GM19372 (cell line): ENCODE data around the gene TGFBRAP1.
"Not testable (repeated sequence)": the region's sequence is repeated elsewhere in the genome, so short reads cannot be mapped to it uniquely, and the experiment has no call there.

ENCODE experiments used
- ATAC-seq: cut with Tn5 transposase; IDR thresholded peaks from one replicate; pipeline ENCODE4 v1.9.1; 2021; ENCODE audit warnings: mild to moderate bottlenecking, low read depth, moderate library complexity; ENCODE audit not compliant: unreplicated experiment

Gene TGFBRAP1

DNA sequence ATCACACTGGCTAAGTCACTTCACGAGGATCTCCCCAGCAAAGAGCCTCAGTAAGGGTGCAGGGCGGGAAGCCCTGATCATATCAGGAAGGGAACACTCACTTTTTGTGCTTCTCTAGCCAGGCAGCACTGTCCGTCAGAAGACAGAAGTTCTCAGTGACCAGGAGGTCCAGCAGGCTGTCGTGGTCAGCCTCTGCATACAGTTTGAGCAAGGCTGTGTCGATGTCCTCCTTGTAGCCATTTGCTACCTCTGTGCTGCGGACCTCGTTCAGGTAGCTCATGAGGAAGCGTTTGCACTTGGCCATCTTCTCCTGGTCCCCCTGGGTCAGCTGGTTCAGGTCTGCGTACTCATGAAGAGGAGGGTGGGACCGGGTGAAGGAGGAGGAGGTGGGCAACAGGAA is 49.3 kb downstream of the TGFBRAP1 start:
- ATAC-seq: no peak

DNA sequence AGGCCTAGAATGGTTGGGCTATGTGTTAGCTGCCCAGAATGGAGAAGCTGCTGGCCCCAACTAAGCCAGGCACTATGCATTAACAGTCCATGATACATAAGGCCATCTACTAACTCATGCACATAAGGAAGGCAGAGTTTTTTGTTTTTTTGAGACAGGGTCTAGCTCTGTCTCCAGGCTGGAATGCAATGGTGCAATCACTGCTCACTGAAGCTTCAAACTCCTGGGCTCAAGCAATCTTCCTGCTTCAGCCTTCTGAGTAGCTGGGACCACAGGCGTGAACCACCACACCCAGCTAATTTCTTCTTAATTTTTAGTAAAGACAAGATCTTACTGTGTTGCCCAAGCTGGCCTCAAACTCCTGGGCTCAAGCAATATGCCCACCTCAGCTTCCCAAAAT is 50.4 kb downstream of the TGFBRAP1 start:
- no peak for ATAC-seq

DNA sequence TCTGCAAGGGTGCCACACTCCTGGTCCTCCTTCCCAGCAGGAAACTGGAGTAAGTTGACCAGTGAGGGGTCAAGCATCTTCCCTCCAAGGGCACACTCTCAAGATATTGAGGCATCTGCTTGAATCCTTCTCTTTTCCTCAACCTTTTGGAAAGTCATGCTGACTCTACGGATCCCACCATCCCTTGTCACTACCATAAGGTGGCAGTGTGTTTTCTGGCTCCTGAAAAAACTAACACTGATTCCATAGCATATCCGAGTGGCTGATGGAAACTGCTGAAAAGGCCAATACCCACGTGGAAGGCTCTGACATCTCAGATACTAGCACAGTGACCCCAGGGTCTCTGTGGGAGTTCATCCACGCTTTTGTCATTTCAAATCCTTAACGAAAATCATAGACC is 50.9 kb downstream of the TGFBRAP1 start:
- ATAC-seq: no peak

DNA sequence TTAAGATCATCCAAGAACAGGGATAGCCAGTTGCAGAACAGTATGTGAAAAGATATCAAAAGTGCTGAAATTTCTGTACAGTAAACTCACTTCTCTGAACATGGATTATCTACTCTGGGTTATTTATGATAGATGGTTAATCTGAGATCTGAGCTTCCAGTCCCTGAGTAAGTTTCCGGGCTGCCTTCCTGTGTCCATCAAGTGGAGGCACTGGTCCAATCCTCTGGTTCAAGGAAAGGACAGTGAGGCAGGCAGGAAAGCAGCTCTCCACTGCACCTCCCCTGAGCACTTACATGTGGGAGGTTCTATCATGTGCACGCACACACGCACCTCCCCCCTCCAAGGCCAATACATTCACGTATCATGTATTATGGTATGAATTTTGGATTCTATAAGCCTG is 55.5 kb downstream of the TGFBRAP1 start:
- no peak for ATAC-seq

DNA sequence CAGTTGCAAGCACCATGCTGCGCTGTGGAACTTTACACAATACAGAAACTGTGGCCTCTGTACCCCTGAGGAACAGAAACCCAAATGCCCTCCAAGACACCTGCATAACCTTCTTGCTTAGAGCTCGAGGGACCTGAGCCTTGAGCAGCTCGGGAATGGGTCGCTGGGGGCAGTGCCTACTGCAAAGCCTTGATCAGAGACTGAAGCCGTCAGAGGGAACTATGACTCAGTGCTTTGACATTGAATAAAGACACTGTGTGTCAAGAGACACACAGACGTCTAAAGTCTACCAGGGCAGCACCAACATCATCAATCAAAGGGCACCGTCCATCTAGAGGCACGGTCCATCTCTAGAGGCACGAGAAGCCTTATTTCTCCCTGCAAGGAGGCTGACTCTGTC is 57.4 kb downstream of the TGFBRAP1 start:
- ATAC-seq: no peak

DNA sequence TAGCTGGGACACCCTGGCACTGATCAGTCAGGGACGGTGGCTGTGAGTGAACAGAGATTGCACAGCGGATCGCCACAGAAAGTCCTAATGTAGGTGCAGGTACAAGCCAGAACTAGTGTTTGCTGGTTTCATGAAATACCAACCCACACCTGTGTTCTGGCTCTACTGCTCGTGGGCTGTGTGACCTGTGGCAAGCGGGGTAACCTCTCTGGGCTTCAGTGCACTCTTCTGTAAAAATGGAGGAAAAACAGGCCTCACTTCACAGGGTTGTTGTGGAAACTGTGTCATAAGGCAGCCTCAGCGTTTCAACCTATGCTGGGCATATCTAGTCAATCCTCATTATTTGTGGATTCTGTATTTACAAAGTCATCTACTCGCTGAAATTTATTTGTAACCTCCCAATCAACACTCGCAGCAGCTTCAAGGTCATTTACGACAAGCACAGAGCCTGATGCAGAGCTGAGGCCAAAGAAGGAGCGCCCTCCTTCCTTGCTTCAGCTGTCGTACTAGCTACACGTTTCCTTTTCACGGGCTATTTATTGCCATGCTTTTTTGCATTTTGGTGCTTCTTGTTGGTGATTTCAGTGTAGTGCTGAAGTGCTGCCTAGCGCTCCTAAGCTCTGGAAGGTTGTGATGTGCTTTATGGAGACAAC is 58.0 kb downstream of the TGFBRAP1 start:
- no peak for ATAC-seq

DNA sequence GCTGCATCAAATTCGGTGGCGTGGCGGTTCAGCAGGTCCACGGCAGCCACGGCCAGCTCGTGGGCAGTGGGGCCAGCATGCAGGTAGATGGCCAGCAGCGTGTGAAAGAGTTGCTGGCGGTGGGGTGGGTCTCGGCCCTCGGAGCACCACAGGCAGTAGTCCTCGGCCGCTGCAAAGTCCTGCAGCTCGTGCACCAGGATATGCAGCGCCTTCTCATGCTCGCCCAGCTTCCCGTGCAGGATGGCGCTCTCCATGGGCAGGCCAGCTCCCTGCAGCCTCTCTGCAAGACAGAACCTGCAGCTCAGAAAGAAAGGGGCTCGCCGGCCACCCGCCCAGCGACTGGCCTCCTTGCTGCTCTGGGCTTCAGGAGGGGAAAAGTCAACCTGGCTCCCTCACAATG is 60.1 kb downstream of the TGFBRAP1 start:
- no peak for ATAC-seq

DNA sequence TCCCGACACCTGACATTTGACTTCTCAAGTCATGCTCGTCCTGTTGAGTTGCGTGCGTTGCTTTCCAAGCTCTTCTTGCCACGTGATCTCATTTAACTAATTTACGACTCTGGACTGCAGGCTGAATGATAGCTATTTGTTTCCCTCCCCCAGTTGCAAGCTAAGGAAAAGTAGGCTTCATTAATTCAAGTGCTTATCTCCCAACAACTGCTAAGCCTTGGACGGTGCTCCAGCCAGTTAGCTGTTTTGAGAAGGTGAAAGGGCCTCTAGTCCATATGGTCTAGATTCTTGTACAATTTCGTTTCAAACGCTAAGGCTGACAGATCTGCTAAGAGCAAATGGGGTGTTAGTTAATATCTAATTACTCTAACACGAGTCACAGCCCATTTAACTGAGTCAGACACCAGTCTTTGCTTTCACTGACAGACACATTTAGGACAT is 66.9 kb downstream of the TGFBRAP1 start:
- ATAC-seq: no peak

DNA sequence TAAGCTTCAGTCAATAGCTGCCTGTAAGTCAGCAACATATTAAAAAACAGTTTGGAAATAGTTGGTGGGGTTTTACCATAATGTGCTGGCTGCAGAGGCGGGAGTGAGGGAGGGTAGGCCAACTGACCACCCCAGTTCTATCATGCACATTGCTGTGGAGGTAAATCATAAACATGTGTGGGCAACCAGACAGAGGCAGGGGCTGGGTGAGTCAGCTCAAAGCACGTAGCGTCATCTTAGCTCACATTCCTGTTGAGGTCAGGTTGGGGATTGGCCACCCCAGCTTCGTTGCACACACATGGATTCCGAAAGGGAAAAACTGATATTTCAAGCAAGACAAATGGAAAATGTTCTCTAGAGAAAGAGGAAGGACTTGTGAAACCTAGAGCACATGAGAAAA is 68.5 kb downstream of the TGFBRAP1 start:
- ATAC-seq: no peak

DNA sequence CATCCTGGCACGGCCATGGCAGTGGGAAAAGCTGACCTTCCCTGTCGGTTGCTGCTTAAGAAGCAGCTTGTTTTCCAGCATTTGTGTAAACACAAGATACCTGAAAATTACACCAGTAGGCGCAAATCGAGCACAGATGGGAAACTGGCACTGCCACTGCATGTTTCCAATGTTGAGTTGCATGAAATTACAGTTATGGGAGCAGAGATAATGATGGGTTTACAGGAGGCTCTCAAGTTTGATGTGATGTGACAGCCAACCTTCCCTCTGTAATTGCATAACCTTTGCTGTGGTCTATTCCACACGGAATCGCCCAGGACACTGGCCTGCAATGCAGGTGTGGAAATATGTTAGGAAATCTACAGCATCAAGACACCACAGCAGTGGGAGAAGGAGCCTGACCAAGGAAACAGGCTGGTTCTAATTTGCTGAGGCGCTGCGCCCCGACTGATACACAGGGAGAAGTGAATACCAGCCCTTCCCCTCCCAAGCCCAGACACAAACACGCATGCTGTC is 70.6 kb downstream of the TGFBRAP1 start:
- ATAC-seq: no peak

DNA sequence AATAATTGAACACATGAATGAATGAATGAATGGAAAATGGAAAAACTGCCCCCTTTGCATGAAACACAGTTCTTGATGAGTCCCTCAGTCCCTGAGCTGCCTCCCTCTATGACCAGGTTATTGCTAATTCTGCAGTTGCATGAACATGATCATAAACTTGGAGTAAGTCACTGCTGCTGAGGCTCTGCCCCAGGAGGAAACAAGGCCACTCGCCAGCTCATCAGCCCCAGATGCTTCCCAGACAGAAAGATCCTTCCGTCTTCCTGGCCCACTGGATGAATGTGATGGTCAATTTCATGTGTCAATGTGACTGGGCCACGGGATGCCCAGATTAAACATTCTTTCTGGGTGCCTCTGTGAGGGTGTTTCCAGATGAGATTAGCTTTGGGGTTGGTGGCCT is 71.6 kb downstream of the TGFBRAP1 start:
- ATAC-seq: no peak

DNA sequence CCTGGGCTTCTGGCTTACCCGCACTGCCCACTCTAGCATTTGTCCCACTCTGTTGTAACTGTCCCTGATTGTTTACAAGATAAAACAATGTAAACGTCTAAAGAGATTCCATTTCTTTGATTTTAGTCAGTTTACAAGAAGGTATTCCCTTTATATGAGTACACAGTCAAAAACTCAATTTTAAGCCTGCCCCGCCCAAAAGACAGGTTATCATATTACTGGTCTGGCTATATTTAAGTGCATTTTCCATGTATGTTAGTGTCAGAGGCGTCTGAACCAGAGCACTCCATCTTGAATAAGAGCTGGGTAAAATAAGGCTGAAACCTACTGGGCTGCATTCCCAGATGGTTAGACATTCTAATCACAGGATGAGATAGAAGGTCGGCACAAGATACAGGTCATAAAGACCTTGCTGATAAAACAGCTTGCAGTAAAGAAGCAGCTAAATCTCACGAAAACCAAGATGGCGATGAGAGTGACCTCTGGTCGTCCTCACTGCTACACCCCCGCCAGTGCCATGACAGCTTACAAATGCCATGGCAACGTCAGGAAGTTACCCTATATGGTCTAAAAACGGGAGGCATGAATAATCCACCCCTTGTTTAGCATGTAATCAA is 73.0 kb downstream of the TGFBRAP1 start:
- ATAC-seq: no peak

DNA sequence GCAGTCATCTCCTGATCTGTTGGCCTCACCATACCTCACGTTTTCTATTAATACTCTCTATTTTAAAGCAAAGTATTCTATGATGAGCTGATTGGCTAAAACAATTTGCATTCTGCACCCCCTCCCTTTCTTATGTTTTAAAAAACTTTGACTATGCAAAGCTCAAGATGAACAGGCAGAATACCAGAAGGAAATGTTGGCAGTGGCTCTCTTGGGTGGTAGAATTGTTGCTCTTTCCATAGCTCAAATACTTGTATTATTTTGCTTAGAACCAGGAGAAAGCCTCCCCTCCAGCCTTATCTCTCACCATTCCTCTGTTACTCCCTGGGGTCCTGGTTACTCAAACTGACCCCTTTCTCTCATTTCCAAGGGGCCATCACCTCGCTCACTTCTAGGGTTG is 73.6 kb downstream of the TGFBRAP1 start:
- no peak for ATAC-seq

DNA sequence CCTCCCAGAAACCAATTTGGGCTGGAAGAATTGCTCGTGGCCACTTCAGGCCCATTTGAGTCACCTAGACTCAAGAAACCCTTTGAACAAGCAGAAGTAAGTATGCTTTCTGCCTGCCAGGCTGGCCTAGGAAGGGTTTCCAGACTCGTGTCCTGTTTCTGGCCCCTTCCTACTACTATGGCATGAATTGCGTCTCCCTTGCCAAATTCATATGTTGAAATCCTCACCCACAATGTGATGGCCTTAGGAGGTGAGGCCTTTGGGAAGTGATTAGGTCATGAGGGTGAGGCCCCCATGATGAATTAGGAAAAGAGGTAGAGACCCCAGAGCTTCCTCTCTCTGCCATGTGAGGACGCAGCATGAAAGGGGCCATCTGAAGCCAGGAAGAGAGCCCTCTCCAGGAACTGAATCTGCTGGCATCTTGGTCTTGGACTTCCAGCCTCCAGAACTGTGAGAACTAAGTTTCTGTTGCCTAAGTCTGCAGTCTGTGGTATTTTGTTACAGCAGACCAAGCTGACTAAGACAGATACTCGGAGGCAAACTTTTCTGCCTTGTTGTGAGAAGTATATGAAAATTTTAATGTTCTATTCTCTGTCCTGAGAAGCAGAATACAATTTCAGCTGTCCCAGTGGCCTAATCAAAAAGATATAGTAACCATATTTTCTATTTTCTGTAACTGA is 74.9 kb downstream of the TGFBRAP1 start:
- no peak for ATAC-seq

DNA sequence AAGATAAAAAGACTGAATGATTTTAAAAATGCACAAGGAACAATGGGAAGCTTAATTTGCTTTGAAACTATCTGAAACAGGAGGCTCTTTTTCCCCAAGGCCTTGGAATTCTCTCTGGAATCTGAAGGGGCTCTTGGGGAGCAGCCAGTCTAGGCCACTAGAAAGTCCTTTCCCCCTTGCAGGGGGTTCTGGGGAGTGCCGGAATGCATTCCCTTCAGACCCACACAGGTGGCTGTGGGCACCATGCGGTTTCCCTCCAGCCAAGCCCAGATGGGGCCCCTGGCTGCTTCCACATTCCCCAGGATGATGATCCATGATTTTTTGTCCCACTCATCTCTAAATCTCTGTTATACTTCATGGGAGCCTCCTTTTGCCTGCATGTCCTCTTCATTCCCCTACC is 77.3 kb downstream of the TGFBRAP1 start:
- no peak for ATAC-seq

DNA sequence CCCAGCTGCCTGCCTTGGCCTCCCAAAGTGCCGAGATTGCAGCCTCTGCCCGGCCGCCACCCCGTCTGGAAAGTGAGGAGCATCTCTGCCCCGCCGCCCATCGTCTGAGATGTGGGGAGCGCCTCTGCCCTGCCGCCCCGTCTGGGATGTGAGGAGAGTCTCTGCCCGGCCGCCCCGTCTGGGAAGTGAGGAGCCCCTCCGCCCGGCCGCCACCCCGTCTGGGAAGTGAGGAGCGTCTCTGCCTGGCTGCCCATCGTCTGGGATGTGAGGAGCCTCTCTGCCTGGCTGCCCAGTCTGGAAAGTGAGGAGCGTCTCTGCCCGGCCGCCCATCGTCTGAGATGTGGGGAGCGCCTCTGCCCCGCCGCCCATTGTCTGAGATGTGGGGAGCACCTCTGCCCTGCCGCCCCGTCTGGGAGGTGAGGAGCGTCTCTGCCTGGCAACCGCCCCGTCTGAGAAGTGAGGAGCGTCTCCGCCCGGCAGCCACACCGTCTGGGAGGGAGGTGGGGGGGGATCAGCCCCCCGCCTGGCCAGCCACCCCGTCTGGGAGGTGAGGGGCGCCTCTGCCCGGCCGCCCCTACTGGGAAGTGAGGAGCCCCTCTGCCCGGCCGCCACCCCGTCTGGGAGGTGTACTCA is 78.4 kb downstream of the TGFBRAP1 start:
- ATAC-seq: not testable (repeated sequence)

DNA sequence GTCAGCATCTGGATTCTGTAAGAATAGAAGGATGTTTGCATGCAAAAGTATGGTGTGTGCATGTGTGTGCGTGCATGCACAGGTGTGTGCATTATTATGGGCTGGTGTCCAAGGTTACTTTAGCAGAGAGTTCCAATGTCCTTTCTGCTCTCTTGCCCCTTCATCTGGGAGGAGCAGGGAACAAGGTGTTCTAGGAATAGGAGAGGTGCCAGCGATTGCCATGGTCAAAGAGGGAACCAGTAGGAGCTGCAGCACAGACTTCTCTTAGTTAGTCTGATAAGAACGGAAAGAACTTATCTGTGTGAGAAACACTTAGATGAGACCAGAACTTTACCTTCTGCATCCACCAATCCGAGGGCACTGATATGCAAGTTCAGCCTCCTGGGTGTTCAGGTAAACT is 79.6 kb downstream of the TGFBRAP1 start:
- no peak for ATAC-seq

DNA sequence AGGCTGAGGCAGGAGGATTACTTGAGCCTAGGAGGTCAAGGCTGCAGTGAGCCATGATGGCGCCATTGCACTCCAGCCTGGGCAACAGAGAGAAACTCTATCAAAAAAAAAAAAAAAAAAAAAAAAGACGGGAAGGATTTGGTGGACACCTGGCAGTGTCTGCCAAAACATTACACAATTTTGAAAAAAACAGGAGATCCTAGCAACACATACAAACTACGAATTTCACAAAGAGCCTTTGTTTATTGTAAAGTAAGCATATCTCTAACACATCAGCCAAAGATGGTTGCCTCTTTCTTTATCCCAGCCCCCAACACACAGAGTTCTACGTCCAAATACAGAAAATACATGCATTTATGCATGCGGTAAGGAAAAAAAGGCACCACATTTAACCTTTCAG is 80.4 kb downstream of the TGFBRAP1 start:
- no peak for ATAC-seq

DNA sequence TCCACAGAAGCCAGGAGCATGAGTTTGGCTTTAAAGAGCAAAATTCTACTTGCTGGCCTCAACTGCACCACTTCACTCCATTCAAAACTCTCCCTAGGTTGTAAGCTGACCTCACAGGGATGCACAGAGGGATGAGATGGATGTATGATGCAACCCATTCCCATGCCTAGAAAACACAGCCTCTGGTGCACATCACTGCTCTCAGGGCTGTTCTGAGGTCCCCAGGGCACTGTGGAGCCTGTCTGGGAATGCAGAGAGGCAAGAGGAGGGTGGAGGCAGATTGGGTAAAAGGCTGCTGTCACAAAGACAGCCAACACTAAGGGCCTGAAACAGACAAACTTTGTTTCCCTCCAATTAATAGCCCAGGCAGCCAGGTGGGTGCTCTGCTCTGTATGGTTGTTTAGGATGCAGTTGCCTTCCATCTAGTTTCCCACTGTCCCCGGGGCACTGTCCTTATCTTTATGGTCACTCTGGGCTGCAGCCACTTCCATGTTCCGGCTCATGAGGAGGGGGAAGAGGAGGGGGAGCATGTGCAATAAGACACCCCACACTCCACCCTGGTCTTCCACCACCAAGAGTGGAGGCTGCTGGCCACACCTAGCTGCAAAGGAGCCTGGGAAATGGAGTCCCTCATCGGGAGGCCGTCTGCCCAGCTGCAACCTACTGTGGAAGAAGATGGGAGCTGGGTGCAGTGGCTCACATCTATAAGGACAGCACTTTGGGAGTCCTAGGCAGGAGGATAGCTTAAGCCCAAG is 81.0 kb downstream of the TGFBRAP1 start:
- no peak for ATAC-seq

DNA sequence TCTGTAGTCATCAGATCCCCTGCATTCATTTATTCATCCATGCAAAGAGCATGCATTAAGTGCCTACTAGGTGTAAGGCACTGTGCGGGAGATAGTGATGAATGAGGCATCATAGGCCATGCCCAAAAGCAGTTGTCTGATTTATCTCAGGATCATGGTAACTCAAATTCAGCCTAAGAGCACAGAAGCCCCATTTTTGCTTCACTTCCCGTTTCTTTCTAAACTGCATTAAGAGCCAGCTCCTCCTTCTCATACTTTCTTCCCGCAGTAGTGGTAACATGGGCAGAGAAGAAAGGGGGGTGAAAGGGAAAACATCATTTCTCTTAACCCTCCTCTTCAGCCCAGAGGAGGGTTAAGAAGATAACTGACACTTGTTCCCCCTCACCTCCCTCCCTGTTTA is 85.1 kb downstream of the TGFBRAP1 start:
- no peak for ATAC-seq

DNA sequence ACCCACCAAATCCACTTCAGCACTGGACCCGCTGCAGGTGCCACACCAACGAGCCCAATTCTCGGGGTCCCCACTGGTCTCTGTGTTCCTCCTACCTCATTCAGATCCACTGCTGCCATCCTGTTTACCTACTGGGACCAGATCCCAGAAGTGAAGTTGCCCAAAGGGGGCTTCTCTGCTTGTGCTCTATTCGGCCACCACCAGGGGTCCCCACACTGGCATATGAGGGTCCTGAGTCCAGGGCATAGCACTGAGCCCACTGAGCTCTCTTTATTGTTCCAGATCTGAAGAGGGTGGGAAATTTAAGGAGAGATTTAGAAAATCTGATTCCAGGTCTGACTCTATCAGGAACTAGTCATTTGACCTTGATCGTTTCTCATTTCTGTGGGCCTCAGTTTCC is 85.6 kb downstream of the TGFBRAP1 start:
- no peak for ATAC-seq
